Stimulated activated CD4-positive, alpha-beta T cell treated with anti-CD3 and anti-CD28 coated beads, Interleukin-15, amount 100 ng/mL, for 24 hours (primary cell): ENCODE measurements around the gene POLR3C.

Source experiments
- DNase-seq: peaks from one replicate; pipeline ENCODE4 v3.0.0-alpha.2; 2020

The POLR3C gene

GRCh38 chr1:145871994-145872924 lies 48.3 kb downstream of the POLR3C start:
- peak; percentile 57 for DNase-seq

- DNase-seq, result no peak
Measured at GRCh38 chr1:145874646-145875045, 50.6 kb downstream of the POLR3C start.

GRCh38 chr1:145877923-145878486 lies 54.0 kb downstream of the POLR3C start:
- DNase-seq, result no peak

- DNase-seq, result no peak
Measured at GRCh38 chr1:145878724-145879123, 54.7 kb downstream of the POLR3C start.

GRCh38 chr1:145879775-145880174 lies 55.8 kb downstream of the POLR3C start:
- DNase-seq, result no peak

GRCh38 chr1:145884675-145885074 lies 60.7 kb downstream of the POLR3C start:
- DNase-seq, result no peak

- peak; percentile 95 for DNase-seq
Measured at GRCh38 chr1:145885738-145886287, 61.8 kb downstream of the POLR3C start, which contains the start of gene ANKRD35. ANKRD35 (minus strand) TSS chr1:145885866; CDS start chr1:145885758, 108 bp downstream.

GRCh38 chr1:145886390-145886789 lies 62.4 kb downstream of the POLR3C start:
- DNase-seq, result no peak

- no peak for DNase-seq
Measured at GRCh38 chr1:145886816-145887215, 62.8 kb downstream of the POLR3C start.

GRCh38 chr1:145887631-145888030 lies 63.6 kb downstream of the POLR3C start:
- no peak for DNase-seq

- no peak for DNase-seq
Measured at GRCh38 chr1:145889722-145890121, 65.7 kb downstream of the POLR3C start.

- no peak for DNase-seq
Measured at GRCh38 chr1:145891143-145891542, 67.1 kb downstream of the POLR3C start.

GRCh38 chr1:145891587-145892485 lies 67.8 kb downstream of the POLR3C start:
- DNase-seq, result peak; percentile 71

- no peak for DNase-seq
Measured at GRCh38 chr1:145892486-145893087, 68.6 kb downstream of the POLR3C start.

GRCh38 chr1:145893306-145894055 lies 69.5 kb downstream of the POLR3C start:
- no peak for DNase-seq
